Measurements from ENCODE around the gene HK2. TPM values are rescaled to one million over a fixed set of nuclear protein-coding genes. Genes with fewer than 3 reads are reported as not detected.

Gene HK2
- total RNA-seq, 1 experiment from 2014 or later = 43.8 TPM

- ChIA-PET CTCF (no interaction called here), POLR2A (ENCODE audit: unreplicated experiment) (no interaction called here)
- TF ChIP-seq EZH2 (IDR thresholded peaks at IDR 0.05; ENCODE audit: low read length, unreplicated experiment) (no peak), CTCF (conservative IDR thresholded peaks at IDR 0.05; ENCODE audit: low read depth, low read length) (no peak; the same call in 1 of the 2 replicates), EZH2phosphoT487 (IDR thresholded peaks at IDR 0.05; ENCODE audit: borderline replicate concordance, low read length) (no peak)
- DNase-seq = peak; percentile 94
- Histone ChIP-seq H3K4me3 (ENCODE audit: low read length) (peak overlapping the region; percentile 3; the same call in 1 of the 2 replicates), H3K9me3 (ENCODE audit: low read length) (no peaks in the 10 kb centered on the region), H3K79me2 (ENCODE audit: low read length) (no peaks in the 10 kb centered on the region), H3K27me3 (ENCODE audit: low read length) (no peaks in the 10 kb centered on the region), H3K4me1 (ENCODE audit: insufficient read depth, low read length) (peaks cover 40% of the 10 kb centered on the region), H2AFZ (ENCODE audit: low read length) (peak overlapping the region; percentile 13), H3K27ac (ENCODE audit: low read length) (peak overlapping the region; percentile 68), H3K9me2 (replicated peaks; ENCODE audit: low read length) (no peaks in the 10 kb centered on the region), H3K9ac (ENCODE audit: low read length) (no peak overlapping the region), H3K36me3 (ENCODE audit: low read depth, low read length) (no peaks in the 10 kb centered on the region), H3K4me2 (ENCODE audit: low read length) (peak overlapping the region; percentile 45), H4K20me1 (ENCODE audit: low read length) (no peaks in the 10 kb centered on the region), H3F3A (ENCODE audit: low read length, unreplicated experiment) (no peaks in the 10 kb centered on the region)
- TSS peak; percentile 63 for BruUV-seq (replicated peaks)
- intact Hi-C loops (cut with micrococcal nuclease) = loop anchor here (1.0 to 5.0 kb wide), 4 partner anchors 25 to 484 kb away; no protein-coding TSS in a partner anchor
- peak; percentile 87 for ATAC-seq
Observed at GRCh38 chr2:74917702-74918619, 84.0 kb downstream of the HK2 start.

- Histone ChIP-seq H3K9me2 (replicated peaks; ENCODE audit: low read length) (no peaks in the 10 kb centered on the region), H3K27ac (ENCODE audit: low read length) (no peak overlapping the region), H4K20me1 (ENCODE audit: low read length) (no peaks in the 10 kb centered on the region), H3K9ac (ENCODE audit: low read length) (no peak overlapping the region), H3K36me3 (ENCODE audit: low read depth, low read length) (no peaks in the 10 kb centered on the region), H3K4me1 (ENCODE audit: insufficient read depth, low read length) (peaks cover 40% of the 10 kb centered on the region), H3K27me3 (ENCODE audit: low read length) (no peaks in the 10 kb centered on the region), H2AFZ (ENCODE audit: low read length) (peak overlapping the region; percentile 97), H3F3A (ENCODE audit: low read length, unreplicated experiment) (no peaks in the 10 kb centered on the region), H3K9me3 (ENCODE audit: low read length) (no peaks in the 10 kb centered on the region), H3K4me3 (ENCODE audit: low read length) (peak overlapping the region; percentile 73), H3K4me2 (ENCODE audit: low read length) (peak overlapping the region; percentile 95), H3K79me2 (ENCODE audit: low read length) (no peaks in the 10 kb centered on the region)
- POLR2A ChIA-PET (ENCODE audit: unreplicated experiment) = interaction anchor here (0.6 kb wide), 1 partner anchor 39 kb away, joined by 4 read pairs; no protein-coding TSS in a partner anchor
- intact Hi-C loops (cut with micrococcal nuclease) = loop anchor here (1.0 to 5.0 kb wide), 5 partner anchors 62 to 482 kb away; no protein-coding TSS in a partner anchor
- CTCF ChIA-PET = no interaction called here
- DNase-seq (peak; percentile 77), ATAC-seq (peak; percentile 34)
- TF ChIP-seq CTCF (conservative IDR thresholded peaks at IDR 0.05; ENCODE audit: low read depth, low read length) (peak; percentile 82), EZH2phosphoT487 (IDR thresholded peaks at IDR 0.05; ENCODE audit: borderline replicate concordance, low read length) (no peak)
- no TSS peak for BruUV-seq (replicated peaks)
Observed at GRCh38 chr2:74919827-74920226, 85.9 kb downstream of the HK2 start.
